ENCODE measurements around the gene SELENOM.

DNA sequence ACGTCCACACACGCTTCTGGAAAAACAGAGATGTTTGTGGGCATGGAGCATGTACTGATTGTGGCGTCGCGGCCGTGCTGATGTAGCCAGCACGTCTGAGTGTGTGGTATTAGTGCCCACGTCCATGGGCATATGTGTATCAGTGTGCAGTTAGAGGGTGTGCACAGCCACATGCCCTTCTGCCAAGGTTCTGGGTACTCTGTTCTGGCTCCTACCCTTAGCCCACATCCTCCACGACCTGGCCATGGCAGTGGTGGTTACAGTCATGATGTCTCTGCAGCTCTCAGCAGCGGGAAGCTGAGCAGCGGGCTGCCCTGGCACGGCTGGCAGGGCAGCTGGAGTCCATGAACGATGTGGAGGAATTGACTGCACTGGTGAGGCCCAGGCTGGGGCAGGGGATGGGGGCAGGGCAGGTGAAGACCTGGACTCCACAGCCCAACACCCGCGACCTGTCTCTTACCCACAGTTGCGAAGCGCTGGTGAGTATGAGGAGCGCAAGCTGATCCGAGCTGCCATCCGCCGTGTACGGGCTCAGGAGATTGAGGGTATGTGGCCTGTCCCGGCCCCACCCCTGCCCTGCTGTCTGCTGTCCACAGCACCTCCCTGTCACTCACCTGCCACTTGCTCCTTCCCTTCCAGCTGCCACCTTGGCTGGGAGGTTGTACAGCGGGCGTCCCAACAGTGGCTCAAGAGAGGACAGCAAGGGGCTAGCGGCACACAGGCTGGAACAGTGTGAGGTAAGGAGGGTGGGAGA lies 19.0 kb downstream of the SELENOM start:
- TF ChIP-seq CTCF (conservative IDR thresholded peaks at IDR 0.05; ENCODE audit: low read depth, low read length), result no peak
- TF ChIP-seq EZH2 (IDR thresholded peaks at IDR 0.05; ENCODE audit: borderline replicate concordance, low read depth, low read length, poor library complexity, severe bottlenecking), result no peak

Measured in A673 (cell line).